H9 (cell line): Measurements from ENCODE around the gene ABHD3. TPM values are rescaled to one million over a fixed set of nuclear protein-coding genes. Genes with fewer than 3 reads are reported as not detected.
"Not testable (repeated sequence)": the region's sequence is repeated elsewhere in the genome, so short reads cannot be mapped to it uniquely, and the experiment has no call there.

Source experiments
- DNase-seq: peaks from one replicate; pipeline ENCODE4 v3.0.0-alpha.2; 2017
- H2AFZ ChIP-seq: one replicate; pipeline ENCODE4 v1.6.1; 2013; ENCODE audit warnings: mild to moderate bottlenecking, low read length, control low read depth, moderate library complexity
- H2AK5ac ChIP-seq: 2 replicates; pipeline ENCODE4 v1.6.1; 2013; ENCODE audit warnings: low read length, control low read depth, mixed read lengths; ENCODE audit not compliant: insufficient read length
- H2BK120ac ChIP-seq: one replicate; pipeline ENCODE4 v1.6.1; 2013; ENCODE audit warnings: low read depth, mild to moderate bottlenecking, low read length, control low read depth, inconsistent platforms; ENCODE audit not compliant: poor library complexity, severe bottlenecking
- H2BK12ac ChIP-seq: 2 replicates; pipeline ENCODE4 v1.6.1; 2013; ENCODE audit warnings: low read length, control low read depth, mixed read lengths, low read depth; ENCODE audit not compliant: insufficient read length
- H2BK15ac ChIP-seq: 2 replicates; pipeline ENCODE4 v1.6.1; 2013; ENCODE audit warnings: low read depth, low read length, control low read depth
- H2BK20ac ChIP-seq: one replicate; pipeline ENCODE4 v1.6.1; 2013; ENCODE audit warnings: low read depth, mild to moderate bottlenecking, low read length, control low read depth, inconsistent platforms; ENCODE audit not compliant: poor library complexity, severe bottlenecking
- H2BK5ac ChIP-seq: 2 replicates; pipeline ENCODE4 v1.6.1; 2013; ENCODE audit warnings: low read length, control low read depth, mixed read lengths; ENCODE audit not compliant: insufficient read length
- H3K14ac ChIP-seq: 2 replicates; pipeline ENCODE4 v1.6.1; 2013; ENCODE audit warnings: low read length, control low read depth; ENCODE audit not compliant: insufficient read depth
- H3K18ac ChIP-seq: 2 replicates; pipeline ENCODE4 v1.6.1; 2013; ENCODE audit warnings: low read depth, mild to moderate bottlenecking, mixed read lengths, low read length, control low read depth; ENCODE audit not compliant: insufficient read length
- H3K23ac ChIP-seq: 2 replicates; pipeline ENCODE4 v1.6.1; 2013; ENCODE audit warnings: low read length, control low read depth, mixed read lengths, low read depth; ENCODE audit not compliant: insufficient read length
- H3K23me2 ChIP-seq: 2 replicates; pipeline ENCODE4 v1.6.1; 2013; ENCODE audit warnings: low read depth, mild to moderate bottlenecking, mixed read lengths, low read length, control low read depth; ENCODE audit not compliant: insufficient read length, poor library complexity, severe bottlenecking
- H3K27ac ChIP-seq: 2 replicates; pipeline ENCODE4 v1.5.1; 2013; ENCODE audit warnings: low read length, control low read depth, mixed read lengths, low read depth; ENCODE audit not compliant: insufficient read length
- H3K27me3 ChIP-seq: 2 replicates; pipeline ENCODE4 v1.6.1; 2013; ENCODE audit warnings: low read length, control low read depth, inconsistent platforms; ENCODE audit not compliant: insufficient read depth
- H3K4ac ChIP-seq: 2 replicates; pipeline ENCODE4 v1.6.1; 2013; ENCODE audit warnings: low read depth, mild to moderate bottlenecking, control low read depth, inconsistent platforms, low read length, moderate library complexity
- H3K4me1 ChIP-seq: 2 replicates; pipeline ENCODE4 v1.6.1; 2013; ENCODE audit warnings: low read length, control low read depth, inconsistent platforms; ENCODE audit not compliant: insufficient read depth
- H3K4me2 ChIP-seq: 2 replicates; pipeline ENCODE4 v1.6.1; 2013; ENCODE audit warnings: low read length, control low read depth, mixed read lengths; ENCODE audit not compliant: insufficient read length, insufficient read depth
- H3K56ac ChIP-seq: 2 replicates; pipeline ENCODE4 v1.6.1; 2013; ENCODE audit warnings: low read depth, mild to moderate bottlenecking, mixed read lengths, low read length, control low read depth; ENCODE audit not compliant: insufficient read length
- H3K79me1 ChIP-seq: 2 replicates; pipeline ENCODE4 v1.6.1; 2013; ENCODE audit warnings: low read depth, mild to moderate bottlenecking, moderate library complexity, low read length, control low read depth, inconsistent platforms; ENCODE audit not compliant: insufficient read depth, poor library complexity, severe bottlenecking
- H3K79me2 ChIP-seq: 2 replicates; pipeline ENCODE4 v1.6.1; 2013; ENCODE audit warnings: low read length, control low read depth, inconsistent platforms; ENCODE audit not compliant: insufficient read depth
- H3K9ac ChIP-seq: 2 replicates; pipeline ENCODE4 v1.6.1; 2013; ENCODE audit warnings: low read length, control low read depth, mixed read lengths; ENCODE audit not compliant: insufficient read length; ENCODE audit errors: extremely low read depth
- H3K9me3 ChIP-seq: one replicate; pipeline ENCODE4 v1.6.1; 2013; ENCODE audit warnings: low read depth, low read length, inconsistent platforms; ENCODE audit not compliant: control insufficient read depth
- H3T11ph ChIP-seq: one replicate; pipeline ENCODE4 v1.6.1; 2013; ENCODE audit warnings: mild to moderate bottlenecking, low read length, control low read depth, inconsistent platforms
- H4K20me1 ChIP-seq: one replicate; pipeline ENCODE4 v1.6.1; 2013; ENCODE audit not compliant: control insufficient read depth, insufficient read length, insufficient read depth
- H4K5ac ChIP-seq: 2 replicates; pipeline ENCODE4 v1.6.1; 2013; ENCODE audit warnings: low read depth, mild to moderate bottlenecking, mixed read lengths, low read length, control low read depth; ENCODE audit not compliant: insufficient read length
- H4K8ac ChIP-seq: replicated peaks from 2 replicates; pipeline ENCODE4 v1.6.1; 2013; ENCODE audit warnings: low read length, control low read depth, mixed read lengths, low read depth; ENCODE audit not compliant: insufficient read length
- H4K91ac ChIP-seq: 2 replicates; pipeline ENCODE4 v1.6.1; 2013; ENCODE audit warnings: low read depth, mild to moderate bottlenecking, moderate library complexity, mixed read lengths, low read length, control low read depth; ENCODE audit not compliant: insufficient read length
- H3K27ac Mint-ChIP-seq, 3 experiments: 2 replicates in 2 of 3; 3 replicates in 1 of 3; pipeline ENCODE4 v1.8.0; 2020 to 2021; ENCODE audit warnings: mixed read lengths in 3 of 3, mild to moderate bottlenecking in 1 of 3, moderate library complexity in 1 of 3
- H3K27me3 Mint-ChIP-seq: 2 replicates; pipeline ENCODE4 v1.8.0; 2021; ENCODE audit warnings: low read depth, mild to moderate bottlenecking, moderate library complexity, mixed read lengths
- H3K36me3 Mint-ChIP-seq, 3 experiments: 2 replicates in 2 of 3; 3 replicates in 1 of 3; pipeline ENCODE4 v1.8.0; 2020 to 2021; ENCODE audit warnings: low read depth in 3 of 3, mixed read lengths in 3 of 3; ENCODE audit not compliant: insufficient read depth in 1 of 3
- H3K4me1 Mint-ChIP-seq, 2 experiments: 2 replicates each; pipeline ENCODE4 v1.8.0; 2020; ENCODE audit warnings: mixed read lengths in 2 of 2
- H3K4me3 Mint-ChIP-seq, 2 experiments: 2 replicates in 1 of 2; 3 replicates in 1 of 2; pipeline ENCODE4 v1.8.0; 2020 to 2021; ENCODE audit warnings: mild to moderate bottlenecking in 2 of 2, mixed read lengths in 2 of 2, moderate library complexity in 1 of 2
- H3K9me3 Mint-ChIP-seq, 2 experiments: 2 replicates in 1 of 2; 3 replicates in 1 of 2; pipeline ENCODE4 v1.8.0; 2020; ENCODE audit warnings: mild to moderate bottlenecking in 2 of 2, mixed read lengths in 2 of 2, moderate library complexity in 1 of 2
- CTCF ChIP-seq: fragments of 200-600 bp; sonication (generic); conservative IDR thresholded peaks from 3 replicates; pipeline ENCODE4 v1.8.0; 2021; ENCODE audit warnings: antibody characterized with exemption, mild to moderate bottlenecking
- WGBS: extraction: QIAGEN DNeasy Blood & Tissue Kit; methylation state at CpG from one replicate; pipeline ENCODE4 v1.1.7; 2013; ENCODE audit warnings: missing lambda C conversion rate, low lambda C conversion rate, mixed read lengths; ENCODE audit not compliant: insufficient read length; ENCODE audit errors: extremely low coverage; 5-methylcytosine and 5-hydroxymethylcytosine counted together
- total RNA-seq: library from RNA; stranded (reverse); gene quantifications from 2 replicates; pipeline ENCODE4 v1.2.1, GENCODE V29; 2021

Gene ABHD3
- total RNA-seq, 1 experiment from 2014 or later: 12.0 TPM

- peaks cover 0 to under 1% of the 10 kb centered on the region in 2 experiments; a peak in 1 of 4 replicates for H3K4me1 Mint-ChIP-seq
- Histone ChIP-seq H2BK5ac (no peak overlapping the region), H3T11ph (no peak overlapping the region), H3K23ac (no peak overlapping the region), H3K4me2 (no peak overlapping the region), H3K56ac (no peak overlapping the region), H4K8ac (no peak overlapping the region), H3K9ac (no peak overlapping the region), H3K9me3 (no peaks in the 10 kb centered on the region), H2BK120ac (no peak overlapping the region), H3K18ac (no peak overlapping the region), H3K4ac (no peak overlapping the region), H2AFZ (no peak overlapping the region), H3K27ac (no peak overlapping the region), H3K23me2 (peaks cover 4% of the 10 kb centered on the region), H3K27me3 (no peaks in the 10 kb centered on the region), H4K91ac (no peak overlapping the region), H2BK12ac (peak overlapping the region; percentile 45), H3K14ac (no peak overlapping the region), H3K79me2 (no peaks in the 10 kb centered on the region), H3K79me1 (no peaks in the 10 kb centered on the region), H2BK15ac (no peak overlapping the region), H4K5ac (no peak overlapping the region), H4K20me1 (no peaks in the 10 kb centered on the region), H2BK20ac (no peak overlapping the region), H3K4me1 (no peaks in the 10 kb centered on the region), H2AK5ac (no peak overlapping the region)
- H3K4me3 Mint-ChIP-seq: no peak overlapping the region
- peaks cover 5% of the 10 kb centered on the region; the same call in 1 of the 2 replicates for H3K27me3 Mint-ChIP-seq
- H3K27ac Mint-ChIP-seq: no peak overlapping the region
- H3K36me3 Mint-ChIP-seq: no peaks in the 10 kb centered on the region; a peak in 2 of 7 replicates
- peaks cover 0 to 2% of the 10 kb centered on the region in 2 experiments; a peak in 1 of 5 replicates for H3K9me3 Mint-ChIP-seq
- no CpG with 5 or more reads among the region's 1 CpG for WGBS
- TF ChIP-seq CTCF: no peak
- no peak for DNase-seq
These were observed 9.9 kb upstream of the ABHD3 start for GRCh38 chr18:21714474-21714873.

GRCh38 chr18:21707130-21707529 is 2.6 kb upstream of the ABHD3 start:
- not testable (repeated sequence) for H3K27ac ChIP-seq, H2BK120ac ChIP-seq, H3K4me2 ChIP-seq, H4K91ac ChIP-seq, H3K9me3 ChIP-seq, H3K14ac ChIP-seq, H3K79me1 ChIP-seq, H3K27me3 ChIP-seq, H3K4me1 ChIP-seq, H3K18ac ChIP-seq, H2BK15ac ChIP-seq, H4K20me1 ChIP-seq, H3K27ac Mint-ChIP-seq, H3K23me2 ChIP-seq, H2AK5ac ChIP-seq, H3K9ac ChIP-seq, H3K4ac ChIP-seq, DNase-seq, H3K23ac ChIP-seq, H2BK5ac ChIP-seq, H3K56ac ChIP-seq, H2BK20ac ChIP-seq, H4K5ac ChIP-seq, H4K8ac ChIP-seq, H3K79me2 ChIP-seq, H2BK12ac ChIP-seq, H3K4me3 Mint-ChIP-seq, H3T11ph ChIP-seq, H2AFZ ChIP-seq
- peaks cover 13 to 22% of the 10 kb centered on the region in 2 experiments for H3K4me1 Mint-ChIP-seq
- peaks cover 7 to 17% (median 13%) of the 10 kb centered on the region in 3 experiments for H3K36me3 Mint-ChIP-seq
- peaks cover 10 to 14% of the 10 kb centered on the region in 2 experiments for H3K9me3 Mint-ChIP-seq
- no CpG with 5 or more reads among the region's 7 CpGs for WGBS
- H3K27me3 Mint-ChIP-seq: peaks cover 10% of the 10 kb centered on the region
